Keratinocyte (primary cell): ENCODE results near the gene ODAD4. TPM values are rescaled to one million over a fixed set of nuclear protein-coding genes. Genes with fewer than 3 reads are reported as not detected.
"Not testable (repeated sequence)": the region's sequence is repeated elsewhere in the genome, so short reads cannot be mapped to it uniquely, and the experiment has no call there.

Experiments
- DNase-seq: peaks from one replicate; pipeline ENCODE4 v3.0.0-alpha.2; 2011; ENCODE audit warnings: low read depth, missing footprints, low spot score
- FAIRE-seq: peaks from 2 replicates; lab custom pipeline; 2011; peaks lifted over from hg19 to GRCh38; lab: Jason Lieb, UNC
- H2AFZ ChIP-seq: 2 replicates; pipeline ENCODE4 v1.6.0; 2012; ENCODE audit warnings: low read length, control low read depth, inconsistent platforms; ENCODE audit not compliant: control insufficient read depth
- H3K27ac ChIP-seq: 2 replicates; pipeline ENCODE4 v1.5.1; 2011; ENCODE audit warnings: low read length; ENCODE audit not compliant: control insufficient read depth, insufficient read depth
- H3K27me3 ChIP-seq: 3 replicates; pipeline ENCODE4 v1.6.0; 2011; ENCODE audit warnings: low read length; ENCODE audit not compliant: control insufficient read depth, insufficient read depth; ENCODE audit errors: extremely low read depth
- H3K36me3 ChIP-seq, 2 experiments: 2 replicates in 1 of 2; 3 replicates in 1 of 2; pipeline ENCODE4 v1.5.1; 2011; ENCODE audit warnings: low read length in 2 of 2, mild to moderate bottlenecking in 1 of 2; ENCODE audit not compliant: control insufficient read depth in 2 of 2, insufficient read depth in 2 of 2; ENCODE audit errors: extremely low read depth in 1 of 2
- H3K4me1 ChIP-seq: 3 replicates; pipeline ENCODE4 v1.5.1; 2011; ENCODE audit warnings: low read length; ENCODE audit not compliant: control insufficient read depth, insufficient read depth; ENCODE audit errors: extremely low read depth
- H3K4me2 ChIP-seq: 3 replicates; pipeline ENCODE4 v1.6.0; 2011; ENCODE audit warnings: low read depth, low read length; ENCODE audit not compliant: control insufficient read depth, insufficient read depth; ENCODE audit errors: extremely low read depth
- H3K4me3 ChIP-seq, 3 experiments: fragments of 200-600 bp in 1 of 3; sonication (generic) in 1 of 3; 2 replicates in 2 of 3; 3 replicates in 1 of 3; pipeline ENCODE4 v1.5.1; 2011 to 2016; ENCODE audit warnings: low read length in 3 of 3, mild to moderate bottlenecking in 3 of 3, control low read depth in 2 of 3, inconsistent platforms in 1 of 3, low read depth in 1 of 3, mixed read lengths in 1 of 3, mixed run types in 1 of 3, moderate library complexity in 1 of 3; ENCODE audit not compliant: control insufficient read depth in 2 of 3, insufficient read depth in 2 of 3; ENCODE audit errors: extremely low read depth in 1 of 3
- H3K79me2 ChIP-seq: 2 replicates; pipeline ENCODE4 v1.6.0; 2012; ENCODE audit warnings: low read length; ENCODE audit not compliant: control insufficient read depth, insufficient read depth
- H3K9ac ChIP-seq: 3 replicates; pipeline ENCODE4 v1.6.0; 2011; ENCODE audit warnings: low read length; ENCODE audit not compliant: control insufficient read depth, insufficient read depth; ENCODE audit errors: extremely low read depth
- H3K9me1 ChIP-seq: 3 replicates; pipeline ENCODE4 v1.6.0; 2011; ENCODE audit warnings: low read length; ENCODE audit not compliant: control insufficient read depth, insufficient read depth; ENCODE audit errors: extremely low read depth
- H3K9me3 ChIP-seq: 2 replicates; pipeline ENCODE4 v1.5.1; 2012; ENCODE audit warnings: low read depth, low read length; ENCODE audit not compliant: control insufficient read depth
- H4K20me1 ChIP-seq: 3 replicates; pipeline ENCODE4 v1.6.0; 2011; ENCODE audit warnings: low read length; ENCODE audit not compliant: control insufficient read depth, insufficient read depth; ENCODE audit errors: extremely low read depth
- EZH2 ChIP-seq: IDR thresholded peaks from one replicate; pipeline ENCODE4 v1.6.1; 2012; ENCODE audit warnings: inconsistent platforms, mild to moderate bottlenecking, low read length, moderate library complexity
- dilution Hi-C: fragments of 300-500 bp; cut with MboI; formaldehyde crosslinking; loops from one replicate; pipeline ENCODE4 v1.7.0; 2020; ENCODE audit warnings: low sequenced_read_pairs; ENCODE audit not compliant: extremely low pct_ligation_motif_present
- polyA plus RNA-seq, 5 experiments: library from polyadenylated mRNA; depleted of rRNA in 3 of 5; stranded (reverse) in 3 of 5; stranded (forward) in 1 of 5; unstranded in 1 of 5; fragments of >200 nt; gene quantifications; 1 replicate in 1 of 5; 2 replicates in 3 of 5; 3 replicates in 1 of 5; pipeline versions ENCODE4 v1.2.1 to v1.2.3, GENCODE V29; 2011 to 2012; ENCODE audit warnings: missing spikeins in 2 of 5, low read depth in 1 of 5, low replicate concordance in 1 of 5
- TF ChIP-seq, protein P1 (sequence below), 3 experiments: IDR thresholded peaks in 1 of 3; conservative IDR thresholded peaks in 1 of 3; optimal IDR thresholded peaks in 1 of 3; 2 replicates in 2 of 3; 3 replicates in 1 of 3; pipeline versions ENCODE3 to v1.5.1; 2011; ENCODE audit warnings: low read length in 3 of 3, mild to moderate bottlenecking in 3 of 3, moderate library complexity in 2 of 3, control low read depth in 1 of 3, inconsistent platforms in 1 of 3; ENCODE audit not compliant: insufficient read depth in 2 of 3; ENCODE audit errors: extremely low read depth in 1 of 3

ODAD4 gene
- polyA plus RNA-seq, 1 donor (not counting 4 experiments of a cell fraction or from before 2014, with no cell fraction given), result 0.20 TPM

- peaks cover 92% of the 10 kb centered on the region for H3K79me2 ChIP-seq
- no peak for DNase-seq
- dilution Hi-C loops, result no loop called here
- no peak overlapping the region for H3K9ac ChIP-seq
- peaks cover 40% of the 10 kb centered on the region for H3K4me1 ChIP-seq
- no peaks in the 10 kb centered on the region for H3K9me1 ChIP-seq
- no peaks in the 10 kb centered on the region for H3K9me3 ChIP-seq
- no peaks in the 10 kb centered on the region for H3K27me3 ChIP-seq
- H3K36me3 ChIP-seq, result peaks cover 2 to 14% of the 10 kb centered on the region in 2 experiments
- H3K27ac ChIP-seq, result peak overlapping the region; percentile 58
- no peak for FAIRE-seq
- H3K4me3 ChIP-seq, result no peak overlapping the region
- H4K20me1 ChIP-seq, result no peaks in the 10 kb centered on the region
- H2AFZ ChIP-seq, result no peak overlapping the region
- H3K4me2 ChIP-seq, result peak overlapping the region; percentile 49
- TF ChIP-seq EZH2, result no peak
- TF ChIP-seq, protein P1, sequence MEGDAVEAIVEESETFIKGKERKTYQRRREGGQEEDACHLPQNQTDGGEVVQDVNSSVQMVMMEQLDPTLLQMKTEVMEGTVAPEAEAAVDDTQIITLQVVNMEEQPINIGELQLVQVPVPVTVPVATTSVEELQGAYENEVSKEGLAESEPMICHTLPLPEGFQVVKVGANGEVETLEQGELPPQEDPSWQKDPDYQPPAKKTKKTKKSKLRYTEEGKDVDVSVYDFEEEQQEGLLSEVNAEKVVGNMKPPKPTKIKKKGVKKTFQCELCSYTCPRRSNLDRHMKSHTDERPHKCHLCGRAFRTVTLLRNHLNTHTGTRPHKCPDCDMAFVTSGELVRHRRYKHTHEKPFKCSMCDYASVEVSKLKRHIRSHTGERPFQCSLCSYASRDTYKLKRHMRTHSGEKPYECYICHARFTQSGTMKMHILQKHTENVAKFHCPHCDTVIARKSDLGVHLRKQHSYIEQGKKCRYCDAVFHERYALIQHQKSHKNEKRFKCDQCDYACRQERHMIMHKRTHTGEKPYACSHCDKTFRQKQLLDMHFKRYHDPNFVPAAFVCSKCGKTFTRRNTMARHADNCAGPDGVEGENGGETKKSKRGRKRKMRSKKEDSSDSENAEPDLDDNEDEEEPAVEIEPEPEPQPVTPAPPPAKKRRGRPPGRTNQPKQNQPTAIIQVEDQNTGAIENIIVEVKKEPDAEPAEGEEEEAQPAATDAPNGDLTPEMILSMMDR (optimal IDR thresholded peaks at IDR 0.05 in 1 of 3, IDR thresholded peaks at IDR 0.05 in 1 of 3, conservative IDR thresholded peaks at IDR 0.05 in 1 of 3; ENCODE audit: extremely low read depth in 1 of 3, insufficient read depth in 2 of 3, low read length in 3 of 3), result no peak
Measured at GRCh38 chr17:42010898-42011516, 80.6 kb downstream of the ODAD4 start.

DNA sequence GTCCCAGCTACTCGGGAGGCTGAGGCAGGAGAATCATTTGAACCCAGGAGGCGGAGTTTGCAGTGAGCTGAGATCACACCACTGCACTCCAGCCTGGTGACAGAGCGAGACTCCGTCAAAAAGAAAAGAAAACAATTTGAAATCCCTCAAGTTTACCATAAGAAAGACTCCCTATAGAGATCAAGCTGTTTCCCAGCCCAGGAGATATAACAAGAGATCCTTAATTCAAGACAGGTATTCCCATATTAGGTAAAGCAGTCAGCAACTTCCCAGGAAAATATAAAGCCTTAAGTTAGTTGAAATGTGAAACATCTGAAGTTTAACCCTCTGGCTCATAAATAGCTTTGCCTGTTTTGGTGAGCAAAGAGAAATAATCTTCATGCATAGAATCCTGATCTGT, 81.9 kb downstream of the ODAD4 start:
- H3K79me2 ChIP-seq, result peaks cover 91% of the 10 kb centered on the region
- FAIRE-seq, H3K27ac ChIP-seq, dilution Hi-C loops, H2AFZ ChIP-seq, DNase-seq, H3K9ac ChIP-seq, H3K4me2 ChIP-seq, H3K27me3 ChIP-seq, H3K9me1 ChIP-seq, H4K20me1 ChIP-seq, H3K9me3 ChIP-seq, H3K4me3 ChIP-seq: not testable (repeated sequence)
- peaks cover 40% of the 10 kb centered on the region for H3K4me1 ChIP-seq
- peaks cover 2 to 14% of the 10 kb centered on the region in 2 experiments for H3K36me3 ChIP-seq

DNA sequence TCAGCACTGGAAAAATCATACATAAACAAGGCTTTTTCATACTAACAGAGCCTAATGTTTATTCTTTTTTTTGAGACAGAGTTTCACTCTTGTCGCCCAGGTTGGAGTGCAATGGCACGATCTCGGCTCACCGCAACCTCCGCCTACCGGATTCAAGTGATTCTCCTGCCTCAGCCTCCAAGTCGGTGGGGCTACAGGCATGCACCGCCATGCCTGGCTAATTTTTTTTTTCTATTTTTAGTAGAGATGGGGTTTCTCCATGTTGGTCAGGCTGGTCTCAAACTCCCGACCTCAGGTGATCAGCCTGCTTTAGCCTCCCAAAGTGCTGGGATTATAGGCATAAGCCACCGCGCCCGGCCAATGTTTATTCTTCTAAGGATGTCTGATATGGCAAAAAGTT, 83.3 kb downstream of the ODAD4 start:
- FAIRE-seq, H3K4me3 ChIP-seq, dilution Hi-C loops, H3K27me3 ChIP-seq, H4K20me1 ChIP-seq, H3K27ac ChIP-seq, H2AFZ ChIP-seq, H3K4me2 ChIP-seq, DNase-seq, H3K9me3 ChIP-seq, H3K9me1 ChIP-seq, H3K9ac ChIP-seq: not testable (repeated sequence)
- Histone ChIP-seq H3K36me3 (peaks cover 2 to 12% of the 10 kb centered on the region in 2 experiments), H3K79me2 (peaks cover 79% of the 10 kb centered on the region), H3K4me1 (peaks cover 45% of the 10 kb centered on the region)

Other genes with a start within 250 kb of the ODAD4 start
- 236 to 308 TPM (median 272 TPM) in 3 replicates for gene EIF1, start 241.7 kb upstream of the ODAD4 start, polyA plus RNA-seq
- gene GAST, start 218.3 kb upstream of the ODAD4 start, polyA plus RNA-seq, result 0.40 to 4.8 TPM (median 0.87 TPM) in 3 replicates
- 0.95 to 2.3 TPM (median 1.6 TPM) in 3 replicates for gene HAP1, start 196.0 kb upstream of the ODAD4 start, polyA plus RNA-seq
- 152 to 261 TPM (median 192 TPM) in 3 replicates for gene JUP, start 143.9 kb upstream of the ODAD4 start, polyA plus RNA-seq
- 4.2 to 8.4 TPM (median 5.9 TPM) in 3 replicates for gene P3H4, start 118.7 kb upstream of the ODAD4 start, polyA plus RNA-seq
- gene FKBP10, start 117.6 kb upstream of the ODAD4 start, polyA plus RNA-seq, result 0.37 to 0.73 TPM (median 0.38 TPM) in 3 replicates
- 83.4 to 109 TPM (median 92.7 TPM) in 3 replicates for gene NT5C3B, start 94.4 kb upstream of the ODAD4 start, polyA plus RNA-seq
- gene KLHL10, start 92.8 kb upstream of the ODAD4 start, polyA plus RNA-seq, result 0.06 to 0.21 TPM (median 0.19 TPM) in 3 replicates
- 4.7 to 6.7 TPM (median 5.2 TPM) in 3 replicates for gene KLHL11, start 65.2 kb upstream of the ODAD4 start, polyA plus RNA-seq
- gene ACLY, start 11.7 kb upstream of the ODAD4 start, polyA plus RNA-seq, result 310 to 444 TPM (median 363 TPM) in 3 replicates
- gene CNP, start 36.2 kb downstream of the ODAD4 start, polyA plus RNA-seq, result 32.4 to 37.8 TPM (median 37.2 TPM) in 3 replicates
- 55.3 to 82.5 TPM (median 67.4 TPM) in 3 replicates for gene DNAJC7, start 86.8 kb downstream of the ODAD4 start, polyA plus RNA-seq
- 24.7 to 35.2 TPM (median 26.3 TPM) in 3 replicates for gene NKIRAS2, start 89.5 kb downstream of the ODAD4 start, polyA plus RNA-seq
- gene C17orf113, start 120.0 kb downstream of the ODAD4 start, polyA plus RNA-seq, result 0.06 to 0.26 TPM (median 0.12 TPM) in 3 replicates
- gene ZNF385C, start 167.9 kb downstream of the ODAD4 start, polyA plus RNA-seq, result 0.03 to 0.13 TPM (median 0.09 TPM) in 3 replicates
- gene DHX58, start 182.1 kb downstream of the ODAD4 start, polyA plus RNA-seq, result 5.2 to 8.8 TPM (median 6.1 TPM) in 3 replicates
- gene KAT2A, start 190.8 kb downstream of the ODAD4 start, polyA plus RNA-seq, result 26.1 to 42.0 TPM (median 28.2 TPM) in 3 replicates
- gene HSPB9, start 192.2 kb downstream of the ODAD4 start, polyA plus RNA-seq, result 0.03 TPM in 1 of 3 replicates, not detected in the others
- 162 to 205 TPM (median 190 TPM) in 3 replicates for gene RAB5C, start 224.4 kb downstream of the ODAD4 start, polyA plus RNA-seq